PFSK-1 (cell line): ENCODE measurements around the gene DHRS2. TPM values are rescaled to one million over a fixed set of nuclear protein-coding genes. Genes with fewer than 3 reads are reported as not detected.

Experiments used
- FOXP2 ChIP-seq: optimal IDR thresholded peaks from 2 replicates; pipeline ENCODE3; 2011; ENCODE audit warnings: borderline replicate concordance, control low read depth, inconsistent platforms; ENCODE audit not compliant: insufficient read depth; ENCODE audit errors: extremely low read length, extremely low read depth
- POLR2AphosphoS5 ChIP-seq: IDR thresholded peaks from 2 replicates; pipeline ENCODE4 v1.6.1; 2012; ENCODE audit warnings: low read depth, mild to moderate bottlenecking, control low read depth, low read length, moderate library complexity
- REST ChIP-seq, 2 experiments: IDR thresholded peaks; 2 replicates each; pipeline versions ENCODE4 v1.6.1 to v1.8.0; 2011 to 2012; ENCODE audit warnings: low read depth in 2 of 2, low read length in 2 of 2, control low read depth in 1 of 2, inconsistent platforms in 1 of 2, mild to moderate bottlenecking in 1 of 2, moderate library complexity in 1 of 2; ENCODE audit not compliant: insufficient read depth in 1 of 2
- SIN3A ChIP-seq: IDR thresholded peaks from 2 replicates; pipeline ENCODE4 v1.6.1; 2012; ENCODE audit warnings: mild to moderate bottlenecking, low read length, moderate library complexity, borderline replicate concordance; ENCODE audit not compliant: insufficient read depth
- TAF1 ChIP-seq: IDR thresholded peaks from 2 replicates; pipeline ENCODE4 v1.6.1; 2012; ENCODE audit warnings: low read length, control low read depth, borderline replicate concordance; ENCODE audit not compliant: insufficient read depth
- polyA plus RNA-seq: library from polyadenylated mRNA; unstranded; fragments of >200 nt; gene quantifications from one replicate; pipeline ENCODE4 v1.2.1, GENCODE V29; 2012; ENCODE audit warnings: low read depth, missing spikeins; ENCODE audit not compliant: insufficient read length

Gene DHRS2
- 16.7 TPM for polyA plus RNA-seq

GRCh38 chr14:23636317-23637211 is at the start of gene DHRS2:
Gene DHRS2 (plus strand): TSS chr14:23636364. CDS start chr14:23638865, 2,501 bp downstream.
- no peak for TF ChIP-seq POLR2AphosphoS5
- TF ChIP-seq SIN3A, result no peak
- no peak for TF ChIP-seq REST (IDR thresholded peaks at IDR 0.05; ENCODE audit: insufficient read depth in 1 of 2, low read depth in 2 of 2, low read length in 2 of 2)
- no peak for TF ChIP-seq FOXP2
- no peak for TF ChIP-seq TAF1

GRCh38 chr14:23588884-23589598 is 47.1 kb upstream of the DHRS2 start:
- TF ChIP-seq POLR2AphosphoS5 (no peak), FOXP2 (peak; percentile 13), REST (IDR thresholded peaks at IDR 0.05; ENCODE audit: insufficient read depth in 1 of 2, low read depth in 2 of 2, low read length in 2 of 2) (no peak), TAF1 (no peak)

GRCh38 chr14:23589606-23590005 is 46.6 kb upstream of the DHRS2 start:
- no peak for TF ChIP-seq FOXP2
- no peak for TF ChIP-seq POLR2AphosphoS5
- no peak for TF ChIP-seq TAF1
- no peak for TF ChIP-seq REST (IDR thresholded peaks at IDR 0.05; ENCODE audit: insufficient read depth in 1 of 2, low read depth in 2 of 2, low read length in 2 of 2)
- TF ChIP-seq SIN3A, result no peak

GRCh38 chr14:23590198-23590597 is 46.0 kb upstream of the DHRS2 start:
- TF ChIP-seq REST (IDR thresholded peaks at IDR 0.05; ENCODE audit: insufficient read depth in 1 of 2, low read depth in 2 of 2, low read length in 2 of 2), result no peak
